HepG2 (cell line): ENCODE data around the gene APBB2. TPM values are rescaled to one million over a fixed set of nuclear protein-coding genes. Genes with fewer than 3 reads are reported as not detected.
A peak's percentile ranks its signal among the peaks of the same experiment; 100 is the strongest.

Experiments
- ADNP ChIP-seq: sonication (generic); formaldehyde crosslinking; IDR thresholded peaks from 2 replicates; pipeline ENCODE4 v1.4.0; 2020; ENCODE audit warnings: missing genetic modification reagents
- CBX2 ChIP-seq, 2 experiments: fragments of 200-600 bp in 1 of 2; sonication (generic); formaldehyde crosslinking in 1 of 2; IDR thresholded peaks; 2 replicates each; pipeline versions ENCODE4 v1.7.0 to v1.8.1; 2018 to 2022; ENCODE audit warnings: low read depth in 2 of 2, low read length in 1 of 2, mild to moderate bottlenecking in 1 of 2, missing genetic modification reagents in 1 of 2
- CENPBD1 ChIP-seq: sonication (generic); formaldehyde crosslinking; IDR thresholded peaks from 2 replicates; pipeline ENCODE4 v1.8.0; 2022; ENCODE audit warnings: missing genetic modification reagents, low read depth, mild to moderate bottlenecking, borderline replicate concordance
- CHCHD3 ChIP-seq: sonication (generic); formaldehyde crosslinking; IDR thresholded peaks from 2 replicates; pipeline ENCODE4 v1.8.0; 2022; ENCODE audit warnings: mild to moderate bottlenecking, missing genetic modification reagents, moderate library complexity
- CHD4 ChIP-seq: fragments of 200-600 bp; sonication (generic); IDR thresholded peaks from 2 replicates; pipeline ENCODE4 v1.7.0; 2017; ENCODE audit warnings: mild to moderate bottlenecking, low read length, borderline replicate concordance
- HNF1B ChIP-seq: sonication (generic); formaldehyde crosslinking; IDR thresholded peaks from 2 replicates; pipeline ENCODE4 v1.5.1; 2020; ENCODE audit warnings: mild to moderate bottlenecking, moderate library complexity, missing genetic modification reagents
- HNRNPLL ChIP-seq: fragments of 200-400 bp; formaldehyde crosslinking; IDR thresholded peaks from 2 replicates; pipeline ENCODE4 v1.6.1; 2017; ENCODE audit warnings: mild to moderate bottlenecking, low read depth, low read length; ENCODE audit not compliant: poor library complexity, severe bottlenecking
- KDM2A ChIP-seq: sonication (generic); formaldehyde crosslinking; IDR thresholded peaks from 2 replicates; pipeline ENCODE4 v1.4.0; 2020; ENCODE audit warnings: low read depth, missing genetic modification reagents, borderline replicate concordance
- MED13 ChIP-seq: sonication (generic); formaldehyde crosslinking; IDR thresholded peaks from 2 replicates; pipeline ENCODE4 v1.5.0; 2020; ENCODE audit warnings: missing genetic modification reagents
- RARA ChIP-seq: IDR thresholded peaks from 2 replicates; pipeline ENCODE4 v1.6.1; 2016; ENCODE audit warnings: missing genetic modification reagents, missing compliant biosample characterization
- SIX4 ChIP-seq: sonication (generic); formaldehyde crosslinking; IDR thresholded peaks from 2 replicates; pipeline ENCODE4 v1.4.0; 2020; ENCODE audit warnings: missing genetic modification reagents
- SYNCRIP ChIP-seq: fragments of 200-400 bp; formaldehyde crosslinking; IDR thresholded peaks from 2 replicates; pipeline ENCODE4 v1.6.1; 2018; ENCODE audit warnings: mild to moderate bottlenecking, low read depth, low read length; ENCODE audit not compliant: insufficient read depth
- TMF1 ChIP-seq: sonication (generic); formaldehyde crosslinking; IDR thresholded peaks from 2 replicates; pipeline ENCODE4 v1.8.1; 2022; ENCODE audit warnings: low read depth, missing genetic modification reagents
- YEATS4 ChIP-seq: sonication (generic); formaldehyde crosslinking; IDR thresholded peaks from 2 replicates; pipeline ENCODE4 v1.4.0; 2020; ENCODE audit warnings: missing genetic modification reagents, borderline replicate concordance
- ZKSCAN1 ChIP-seq: fragments of 150-350 bp; IDR thresholded peaks from 2 replicates; pipeline ENCODE4 v1.6.1; 2014; ENCODE audit warnings: low read length
- ZMYM3 ChIP-seq: sonication (generic); formaldehyde crosslinking; IDR thresholded peaks from 2 replicates; pipeline ENCODE4 v1.5.1; 2020; ENCODE audit warnings: mild to moderate bottlenecking, missing genetic modification reagents
- ZNF275 ChIP-seq: sonication (generic); formaldehyde crosslinking; IDR thresholded peaks from 2 replicates; pipeline ENCODE4 v1.8.0; 2022; ENCODE audit warnings: missing genetic modification reagents, mild to moderate bottlenecking, inconsistent platforms, borderline replicate concordance
- ZNF317 ChIP-seq: sonication (generic); formaldehyde crosslinking; IDR thresholded peaks from 2 replicates; pipeline ENCODE4 v1.5.0; 2020; ENCODE audit warnings: mild to moderate bottlenecking, missing genetic modification reagents
- ZNF569 ChIP-seq: sonication (generic); formaldehyde crosslinking; IDR thresholded peaks from 2 replicates; pipeline ENCODE4 v1.5.0; 2020; ENCODE audit warnings: mild to moderate bottlenecking, missing genetic modification reagents, moderate library complexity, borderline replicate concordance
- ZNF770 ChIP-seq: sonication (generic); formaldehyde crosslinking; IDR thresholded peaks from 2 replicates; pipeline ENCODE4 v1.5.0; 2020; ENCODE audit warnings: mild to moderate bottlenecking, missing genetic modification reagents
- ZNF883 ChIP-seq: sonication (generic); formaldehyde crosslinking; IDR thresholded peaks from 2 replicates; pipeline ENCODE4 v1.5.1; 2020; ENCODE audit warnings: mild to moderate bottlenecking, missing genetic modification reagents; ENCODE audit errors: not compliant biosample characterization
- ZSCAN22 ChIP-seq: sonication (generic); formaldehyde crosslinking; IDR thresholded peaks from 2 replicates; pipeline ENCODE4 v1.4.0; 2020; ENCODE audit warnings: mild to moderate bottlenecking, missing genetic modification reagents
- polyA plus RNA-seq, 8 experiments: library from polyadenylated mRNA; depleted of rRNA in 3 of 8; stranded (reverse) in 7 of 8; unstranded in 1 of 8; fragments of >200 nt; fragmentation: Illumina TruSeq in 4 of 8; extraction: Trizol in 4 of 8; gene quantifications; 2 replicates each; pipeline versions ENCODE4 v1.2.1 to v1.2.3, GENCODE V29; 2011 to 2016; ENCODE audit warnings: low read depth in 4 of 8, missing spikeins in 1 of 8, mixed read lengths in 1 of 8; ENCODE audit not compliant: insufficient read depth in 1 of 8
- total RNA-seq, 5 experiments: library from RNA; depleted of rRNA; stranded (reverse); fragments of >200 nt; fragmentation: Illumina TruSeq; extraction: Trizol; gene quantifications; 2 replicates each; pipeline ENCODE4 v1.2.3, GENCODE V29; 2016; ENCODE audit warnings: low read depth in 1 of 5

The APBB2 gene
- total and polyA plus RNA-seq, 2 of the 13 experiments (the other 11 are each of a cell fraction or from before 2014, with no cell fraction given), result 11.7 to 17.0 TPM

GRCh38 chr4:41214136-41214824 is at the start of gene APBB2 (continued):
- TF ChIP-seq YEATS4 (CRISPR knock-in tag) (peak; percentile 32), ZNF770 (CRISPR knock-in tag) (peak; percentile 30; the same call in 1 of the 2 replicates), CENPBD1 (CRISPR knock-in tag) (no peak), RARA (CRISPR knock-in tag) (no peak; the same call in 1 of the 2 replicates), ZKSCAN1 (no peak), ADNP (no peak), ZNF275 (CRISPR knock-in tag) (0 out of 2 replicates have a peak, but pooled peaks have one; percentile 37), HNF1B (peak; percentile 52), SIX4 (no peak), MED13 (CRISPR knock-in tag) (no peak; the same call in 1 of the 2 replicates), ZSCAN22 (CRISPR knock-in tag) (no peak), ZMYM3 (CRISPR knock-in tag) (no peak; the same call in 1 of the 2 replicates), ZNF883 (CRISPR knock-in tag) (peak; percentile 38), ZNF317 (CRISPR knock-in tag) (no peak), CHCHD3 (CRISPR knock-in tag) (no peak), CHD4 (no peak), TMF1 (CRISPR knock-in tag) (no peak), ZNF569 (CRISPR knock-in tag) (no peak), KDM2A (CRISPR knock-in tag) (peak; percentile 97), CBX2 (IDR thresholded peaks at IDR 0.05; ENCODE audit: low read depth, low read length) (no peak), CBX2 (CRISPR knock-in tag; IDR thresholded peaks at IDR 0.05; ENCODE audit: low read depth) (no peak), SYNCRIP (no peak), HNRNPLL (peak; percentile 96)
